ENCODE results near the gene GRID2.

GRCh38 chr4:92551616-92552015, 247.8 kb downstream of the GRID2 start:
- TF ChIP-seq POLR2A (IDR thresholded peaks at IDR 0.05; ENCODE audit: low read depth, low read length) (no peak), TAF1 (IDR thresholded peaks at IDR 0.05; ENCODE audit: low read depth, low read length) (no peak), POLR2AphosphoS5 (IDR thresholded peaks at IDR 0.05; ENCODE audit: low read depth, low read length) (no peak), SPI1 (IDR thresholded peaks at IDR 0.05; ENCODE audit: low read depth, low read length) (no peak)

Measured in GM12891 (cell line).